Measurements from ENCODE around the gene PITPNB.

The PITPNB gene

GRCh38 chr22:27803841-27804415 lies 115.1 kb downstream of the PITPNB start:
- DNase-seq (ENCODE audit: low read depth, low spot score) = no peak

GRCh38 chr22:27802346-27803073 lies 116.5 kb downstream of the PITPNB start:
- DNase-seq (ENCODE audit: low read depth, low spot score) = no peak
